Esophagus squamous epithelium (tissue), 4 donors: ENCODE measurements around the gene NAV3.

Experiments
- CTCF ChIP-seq, 6 experiments: fragments of 450-650 bp in 4 of 6; fragments of 200-600 bp in 2 of 6; sonication (generic) in 2 of 6; IDR thresholded peaks; one replicate each; pipeline ENCODE4 v1.5.1; 2016 to 2019; ENCODE audit warnings: antibody characterized with exemption in 6 of 6, mild to moderate bottlenecking in 4 of 6, moderate library complexity in 4 of 6
- POLR2A ChIP-seq, 4 donors: fragments of 450-650 bp; IDR thresholded peaks; one replicate each; pipeline ENCODE4 v1.6.1; 2017; ENCODE audit warnings: antibody characterized with exemption in 4 of 4, mild to moderate bottlenecking in 4 of 4, moderate library complexity in 3 of 4

GRCh38 chr12:78244916-78245507, 414.3 kb downstream of the NAV3 start:
- TF ChIP-seq CTCF (IDR thresholded peaks at IDR 0.05) (no peak), POLR2A (IDR thresholded peaks at IDR 0.05) (no peak)
